HFFc6 (cell line): ENCODE data around the gene CDC25C. TPM values are rescaled to one million over a fixed set of nuclear protein-coding genes. Genes with fewer than 3 reads are reported as not detected.

Source experiments
- DNase-seq: peaks from one replicate; pipeline ENCODE4 v3.0.0-alpha.2; 2018
- H3K27ac Mint-ChIP-seq: 2 replicates; pipeline ENCODE4 v1.8.0; 2020; ENCODE audit warnings: mild to moderate bottlenecking, mixed read lengths
- H3K27me3 Mint-ChIP-seq: 2 replicates; pipeline ENCODE4 v1.8.0; 2021; ENCODE audit warnings: mild to moderate bottlenecking, moderate library complexity, mixed read lengths; ENCODE audit not compliant: insufficient read depth
- H3K36me3 Mint-ChIP-seq: 2 replicates; pipeline ENCODE4 v1.8.0; 2021; ENCODE audit warnings: low read depth, mixed read lengths
- H3K4me1 Mint-ChIP-seq: 2 replicates; pipeline ENCODE4 v1.8.0; 2020; ENCODE audit warnings: low read depth, mixed read lengths
- H3K4me3 Mint-ChIP-seq: 2 replicates; pipeline ENCODE4 v1.8.0; 2020; ENCODE audit warnings: mild to moderate bottlenecking, moderate library complexity, mixed read lengths
- H3K9me3 Mint-ChIP-seq: 2 replicates; pipeline ENCODE4 v1.8.0; 2020; ENCODE audit warnings: mild to moderate bottlenecking, mixed read lengths
- CTCF ChIP-seq: fragments of 200-600 bp; sonication (generic); IDR thresholded peaks from 2 replicates; pipeline ENCODE4 v1.5.0; 2021; ENCODE audit warnings: antibody characterized with exemption, mild to moderate bottlenecking
- total RNA-seq, 6 experiments: library from RNA; stranded (reverse); fragmentation: NEBNext Ultra II Directional; extraction: Animal tissue kit (Norgen Biotek cat#: 25700); gene quantifications; 2 replicates in 1 of 6; 3 replicates in 5 of 6; pipeline ENCODE4 v1.2.3, GENCODE V29; 2021

Gene CDC25C
- total RNA-seq, 6 experiments from 2014 or later = 4.1 to 10.5 (median 8.7) TPM

GRCh38 chr5:138352071-138352721, 20.6 kb upstream of the CDC25C start, which contains the start of gene KDM3B:
KDM3B (plus strand) TSS chr5:138352685; CDS start chr5:138352796, 111 bp downstream.
- H3K4me1 Mint-ChIP-seq = peaks cover 61% of the 10 kb centered on the region
- peak within 1 kb of the TSS; percentile 98 for H3K4me3 Mint-ChIP-seq
- peaks cover 9% of the 10 kb centered on the region for H3K9me3 Mint-ChIP-seq
- peak; percentile 94 for TF ChIP-seq CTCF
- H3K27me3 Mint-ChIP-seq = no peaks in the 10 kb centered on the region; the same call in 1 of the 2 replicates
- DNase-seq = peak; percentile 77
- H3K36me3 Mint-ChIP-seq = peaks cover 30% of the 10 kb centered on the region
- H3K27ac Mint-ChIP-seq = peak within 1 kb of the TSS; percentile 95

- Mint-ChIP-seq H3K9me3 (peaks cover 9% of the 10 kb centered on the region), H3K36me3 (peaks cover 32% of the 10 kb centered on the region), H3K4me3 (peak overlapping the region; percentile 65; the same call in 1 of the 2 replicates), H3K27me3 (no peaks in the 10 kb centered on the region; the same call in 1 of the 2 replicates), H3K4me1 (peaks cover 61% of the 10 kb centered on the region), H3K27ac (peak overlapping the region; percentile 59; the same call in 1 of the 2 replicates)
- no peak for DNase-seq
- TF ChIP-seq CTCF = no peak
Observed at GRCh38 chr5:138351517-138351916, 19.9 kb upstream of the CDC25C start.

DNA sequence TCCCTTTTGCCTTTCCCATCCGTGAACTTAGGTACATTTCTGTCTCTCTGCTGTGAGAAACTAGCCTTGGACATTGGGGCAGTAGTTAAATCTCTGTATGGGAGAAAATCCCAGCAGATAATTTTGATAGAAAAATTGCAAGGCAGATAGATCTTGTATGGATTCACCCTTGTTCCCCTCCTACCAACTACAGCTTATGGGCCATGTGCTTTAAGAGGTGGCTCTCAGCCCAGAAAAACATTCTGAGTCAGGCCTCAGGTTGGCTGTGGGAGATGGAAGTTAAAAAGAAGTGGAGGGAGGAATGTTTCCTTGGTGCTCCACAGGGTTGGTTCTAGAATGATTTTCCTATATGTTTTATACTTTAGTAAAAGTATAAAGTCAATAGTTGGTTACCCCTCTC, 19.5 kb upstream of the CDC25C start:
- Mint-ChIP-seq H3K4me3 (no peak overlapping the region; the same call in 1 of the 2 replicates), H3K9me3 (peaks cover 9% of the 10 kb centered on the region), H3K4me1 (peaks cover 61% of the 10 kb centered on the region), H3K27me3 (no peaks in the 10 kb centered on the region; the same call in 1 of the 2 replicates), H3K27ac (peak overlapping the region; percentile 66), H3K36me3 (peaks cover 34% of the 10 kb centered on the region)
- no peak for TF ChIP-seq CTCF
- DNase-seq = peak; percentile 75

DNA sequence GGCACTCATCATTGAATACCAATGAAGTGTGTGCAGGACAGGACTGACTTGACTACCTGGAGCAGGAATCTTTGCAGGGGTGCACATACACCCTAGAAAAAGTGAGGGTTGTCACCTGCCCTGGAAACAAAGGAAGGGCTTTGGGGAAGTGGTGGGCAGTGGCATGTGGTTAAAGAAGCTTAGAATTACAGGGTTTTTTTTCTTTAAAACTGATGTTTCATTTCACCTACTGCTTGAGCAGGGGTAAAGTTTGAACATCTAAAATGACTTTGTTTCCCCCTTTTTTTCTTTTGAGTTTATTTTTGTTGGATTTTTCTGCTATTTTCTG, 18.9 kb upstream of the CDC25C start:
- no peaks in the 10 kb centered on the region; the same call in 1 of the 2 replicates for H3K27me3 Mint-ChIP-seq
- peaks cover 58% of the 10 kb centered on the region for H3K4me1 Mint-ChIP-seq
- no peak for DNase-seq
- H3K4me3 Mint-ChIP-seq = no peak overlapping the region
- peaks cover 9% of the 10 kb centered on the region for H3K9me3 Mint-ChIP-seq
- peaks cover 37% of the 10 kb centered on the region for H3K36me3 Mint-ChIP-seq
- H3K27ac Mint-ChIP-seq = peak overlapping the region; percentile 66
- no peak for TF ChIP-seq CTCF

DNA sequence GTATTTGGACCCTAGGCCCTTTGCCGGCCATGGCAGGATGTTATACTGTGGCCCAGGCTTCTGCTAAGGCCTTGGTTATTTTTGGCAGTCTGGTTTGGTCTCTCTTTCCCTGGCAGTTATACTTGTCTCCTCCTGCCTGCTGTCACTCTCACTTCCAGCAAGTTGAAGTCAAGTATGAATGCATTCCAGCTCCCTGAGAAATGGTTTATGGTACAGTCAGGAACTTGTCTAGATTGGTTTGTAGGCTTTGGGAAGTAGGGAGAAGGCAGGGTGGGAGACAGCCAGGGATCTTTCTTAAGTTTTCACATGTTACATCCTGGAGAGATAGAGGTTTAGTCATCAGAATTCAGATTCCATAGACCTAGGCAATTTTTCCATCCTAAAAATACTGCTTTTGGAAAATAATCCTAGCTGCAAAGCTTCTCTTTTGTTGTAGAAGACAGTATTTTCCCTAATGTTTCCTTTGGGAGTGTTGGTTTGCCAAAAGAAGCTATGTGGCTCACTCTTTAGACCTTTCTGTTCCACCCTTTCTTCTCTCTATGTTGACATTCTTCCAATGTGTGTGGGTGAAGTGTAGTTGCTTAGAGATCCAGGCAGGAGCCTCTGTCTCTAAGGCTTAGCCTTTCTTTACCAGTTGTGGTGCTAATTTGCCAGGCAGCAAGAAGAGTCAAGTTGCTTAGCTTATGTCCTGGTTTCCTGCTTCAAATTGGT, 18.4 kb upstream of the CDC25C start:
- peaks cover 9% of the 10 kb centered on the region for H3K9me3 Mint-ChIP-seq
- peaks cover 52% of the 10 kb centered on the region for H3K4me1 Mint-ChIP-seq
- no peak for DNase-seq
- peaks cover 37% of the 10 kb centered on the region for H3K36me3 Mint-ChIP-seq
- no peaks in the 10 kb centered on the region; the same call in 1 of the 2 replicates for H3K27me3 Mint-ChIP-seq
- no peak overlapping the region for H3K4me3 Mint-ChIP-seq
- no peak for TF ChIP-seq CTCF
- peak overlapping the region; percentile 66 for H3K27ac Mint-ChIP-seq
